OCI-LY1 (cell line): Measurements from ENCODE around the gene ARFGAP3.

Experiments used
- H2AFZ ChIP-seq: fragments of 200-600 bp; sonication (generic), shearing (Covaris generic); 2 replicates; pipeline ENCODE4 v1.6.0; 2014; ENCODE audit warnings: antibody characterized with exemption, mild to moderate bottlenecking, low read length
- H3F3A ChIP-seq: fragments of 200-600 bp; sonication (generic), shearing (Covaris generic); 2 replicates; pipeline ENCODE4 v1.6.0; 2014; ENCODE audit warnings: mild to moderate bottlenecking, antibody characterized with exemption, low read length, moderate library complexity; ENCODE audit not compliant: insufficient read depth
- H3K27ac ChIP-seq: fragments of 200-600 bp; sonication (generic); 2 replicates; pipeline ENCODE4 v1.5.1; 2014; ENCODE audit warnings: low read length, mixed run types, mild to moderate bottlenecking, low read depth; ENCODE audit not compliant: poor library complexity, severe bottlenecking
- H3K27me3 ChIP-seq: fragments of 200-600 bp; sonication (generic); 2 replicates; pipeline ENCODE4 v1.6.0; 2014; ENCODE audit warnings: antibody characterized with exemption, mild to moderate bottlenecking, low read length, moderate library complexity; ENCODE audit not compliant: insufficient read depth
- H3K36me3 ChIP-seq: fragments of 200-600 bp; sonication (generic); 2 replicates; pipeline ENCODE4 v1.6.1; 2014; ENCODE audit warnings: mild to moderate bottlenecking, antibody characterized with exemption, low read length, moderate library complexity, mixed read lengths; ENCODE audit not compliant: insufficient read depth
- H3K4me1 ChIP-seq: fragments of 200-600 bp; sonication (generic); 2 replicates; pipeline ENCODE4 v1.5.1; 2014; ENCODE audit warnings: mild to moderate bottlenecking, low read length, moderate library complexity; ENCODE audit not compliant: insufficient read depth, severe bottlenecking
- H3K4me2 ChIP-seq: fragments of 200-600 bp; sonication (generic), shearing (Covaris generic); 2 replicates; pipeline ENCODE4 v1.6.1; 2014; ENCODE audit warnings: low read length
- H3K4me3 ChIP-seq: fragments of 200-600 bp; sonication (generic); 2 replicates; pipeline ENCODE4 v1.5.1; 2014; ENCODE audit warnings: low read length, low read depth, mild to moderate bottlenecking, mixed read lengths; ENCODE audit not compliant: poor library complexity, severe bottlenecking
- H3K79me2 ChIP-seq: fragments of 200-600 bp; shearing (Covaris generic); 2 replicates; pipeline ENCODE4 v1.6.1; 2016; ENCODE audit warnings: mixed run types, low read length, mixed read lengths; ENCODE audit not compliant: insufficient read depth
- H3K9ac ChIP-seq: fragments of 200-600 bp; sonication (generic), shearing (Covaris generic); 2 replicates; pipeline ENCODE4 v1.6.1; 2014; ENCODE audit warnings: mild to moderate bottlenecking, low read length, mixed read lengths
- H3K9me2 ChIP-seq: fragments of 200-600 bp; sonication (generic), shearing (Covaris generic); 2 replicates; pipeline ENCODE4 v1.6.1; 2014; ENCODE audit warnings: low read depth, mild to moderate bottlenecking, low read length, mixed read lengths
- H3K9me3 ChIP-seq: fragments of 200-600 bp; shearing (Covaris generic); 2 replicates; pipeline ENCODE4 v1.6.1; 2014; ENCODE audit warnings: low read length, mixed read lengths
- H4K20me1 ChIP-seq: fragments of 200-600 bp; sonication (generic), shearing (Covaris generic); 2 replicates; pipeline ENCODE4 v1.6.0; 2016; ENCODE audit warnings: mild to moderate bottlenecking, low read length; ENCODE audit not compliant: insufficient read depth
- CTCF ChIP-seq: fragments of 200-600 bp; sonication (generic), shearing (Covaris generic); IDR thresholded peaks from 2 replicates; pipeline ENCODE4 v1.5.1; 2017; ENCODE audit warnings: mild to moderate bottlenecking, antibody characterized with exemption, low read length, moderate library complexity, mixed read lengths
- EZH2 ChIP-seq: fragments of 200-600 bp; sonication (generic), shearing (Covaris generic); IDR thresholded peaks from 2 replicates; pipeline ENCODE4 v1.8.0; 2017; ENCODE audit warnings: borderline replicate concordance, mixed run types, mild to moderate bottlenecking, antibody characterized with exemption, low read length, moderate library complexity, mixed read lengths

Gene ARFGAP3

GRCh38 chr22:42819412-42820044, 37.5 kb downstream of the ARFGAP3 start:
- Histone ChIP-seq H2AFZ (peak overlapping the region; percentile 92), H3K9me3 (peaks cover 7% of the 10 kb centered on the region; the same call in 1 of the 2 replicates), H3K4me3 (peak overlapping the region; percentile 30), H3F3A (no peaks in the 10 kb centered on the region), H3K9me2 (no peaks in the 10 kb centered on the region), H4K20me1 (no peaks in the 10 kb centered on the region), H3K36me3 (no peaks in the 10 kb centered on the region), H3K27me3 (no peaks in the 10 kb centered on the region), H3K4me1 (peaks cover 5% of the 10 kb centered on the region), H3K9ac (peak overlapping the region; percentile 41; the same call in 1 of the 2 replicates), H3K27ac (no peak overlapping the region), H3K4me2 (peak overlapping the region; percentile 57; the same call in 1 of the 2 replicates), H3K79me2 (no peaks in the 10 kb centered on the region)
- no peak for TF ChIP-seq EZH2
- no peak for TF ChIP-seq CTCF

- Histone ChIP-seq H3K27me3 (no peaks in the 10 kb centered on the region), H2AFZ (no peak overlapping the region), H3K4me1 (peaks cover 8% of the 10 kb centered on the region), H3K9me2 (no peaks in the 10 kb centered on the region), H3F3A (no peaks in the 10 kb centered on the region), H3K4me3 (no peak overlapping the region), H3K4me2 (no peak overlapping the region), H3K36me3 (no peaks in the 10 kb centered on the region), H4K20me1 (no peaks in the 10 kb centered on the region), H3K79me2 (no peaks in the 10 kb centered on the region), H3K9me3 (peaks cover 7% of the 10 kb centered on the region; the same call in 1 of the 2 replicates), H3K27ac (no peak overlapping the region), H3K9ac (no peak overlapping the region)
- no peak for TF ChIP-seq CTCF
- no peak for TF ChIP-seq EZH2
These were observed 39.5 kb downstream of the ARFGAP3 start for GRCh38 chr22:42817556-42817955.

GRCh38 chr22:42816336-42816735, 40.7 kb downstream of the ARFGAP3 start:
- TF ChIP-seq CTCF (no peak), EZH2 (no peak)
- Histone ChIP-seq H3K4me3 (no peak overlapping the region), H3K9ac (no peak overlapping the region), H3K27ac (no peak overlapping the region), H3K36me3 (no peaks in the 10 kb centered on the region), H3K27me3 (no peaks in the 10 kb centered on the region), H3K9me3 (peaks cover 3% of the 10 kb centered on the region; the same call in 1 of the 2 replicates), H3K79me2 (no peaks in the 10 kb centered on the region), H3K4me1 (peaks cover 8% of the 10 kb centered on the region), H2AFZ (no peak overlapping the region), H3F3A (no peaks in the 10 kb centered on the region), H4K20me1 (no peaks in the 10 kb centered on the region), H3K4me2 (no peak overlapping the region), H3K9me2 (no peaks in the 10 kb centered on the region)
